Measurements from ENCODE around the gene ADARB2.

ADARB2 gene

GRCh38 chr10:1686491-1686749 lies 50.9 kb downstream of the ADARB2 start:
- ATAC-seq (ENCODE audit: low read depth): no peak
- peaks cover 5% of the 10 kb centered on the region for H3K27me3 ChIP-seq (ENCODE audit: insufficient read depth, poor library complexity, severe bottlenecking)
- no peak for TF ChIP-seq CTCF (IDR thresholded peaks at IDR 0.05; ENCODE audit: poor library complexity, severe bottlenecking)
- DNase-seq (ENCODE audit: low spot score): no peak
- no peaks in the 10 kb centered on the region for H3K4me1 ChIP-seq (ENCODE audit: insufficient read depth, poor library complexity, severe bottlenecking)
- no peaks in the 10 kb centered on the region for H3K36me3 ChIP-seq (ENCODE audit: low read depth)
- H3K9me3 ChIP-seq (ENCODE audit: severe bottlenecking): no peaks in the 10 kb centered on the region
- no peak overlapping the region for H3K27ac ChIP-seq (ENCODE audit: poor library complexity, severe bottlenecking)
- no peak overlapping the region for H3K4me3 ChIP-seq (ENCODE audit: severe bottlenecking)

- peaks cover 5% of the 10 kb centered on the region for H3K27me3 ChIP-seq (ENCODE audit: insufficient read depth, poor library complexity, severe bottlenecking)
- H3K9me3 ChIP-seq (ENCODE audit: severe bottlenecking): no peaks in the 10 kb centered on the region
- H3K36me3 ChIP-seq (ENCODE audit: low read depth): no peaks in the 10 kb centered on the region
- ATAC-seq (ENCODE audit: low read depth) (no peak), DNase-seq (ENCODE audit: low spot score) (no peak)
- no peak for TF ChIP-seq CTCF (IDR thresholded peaks at IDR 0.05; ENCODE audit: poor library complexity, severe bottlenecking)
- no peaks in the 10 kb centered on the region for H3K4me1 ChIP-seq (ENCODE audit: insufficient read depth, poor library complexity, severe bottlenecking)
- H3K4me3 ChIP-seq (ENCODE audit: severe bottlenecking): no peak overlapping the region
- no peak overlapping the region for H3K27ac ChIP-seq (ENCODE audit: poor library complexity, severe bottlenecking)
These were observed 51.4 kb downstream of the ADARB2 start for GRCh38 chr10:1685699-1686490.

- no peak for ATAC-seq (ENCODE audit: low read depth)
- peaks cover 5% of the 10 kb centered on the region for H3K27me3 ChIP-seq (ENCODE audit: insufficient read depth, poor library complexity, severe bottlenecking)
- no peak overlapping the region for H3K4me3 ChIP-seq (ENCODE audit: severe bottlenecking)
- no peak for TF ChIP-seq CTCF (IDR thresholded peaks at IDR 0.05; ENCODE audit: poor library complexity, severe bottlenecking)
- no peaks in the 10 kb centered on the region for H3K36me3 ChIP-seq (ENCODE audit: low read depth)
- no peaks in the 10 kb centered on the region for H3K9me3 ChIP-seq (ENCODE audit: severe bottlenecking)
- no peak for DNase-seq (ENCODE audit: low spot score)
- no peak overlapping the region for H3K27ac ChIP-seq (ENCODE audit: poor library complexity, severe bottlenecking)
- H3K4me1 ChIP-seq (ENCODE audit: insufficient read depth, poor library complexity, severe bottlenecking): no peaks in the 10 kb centered on the region
These were observed 52.3 kb downstream of the ADARB2 start for GRCh38 chr10:1684991-1685390.

- DNase-seq (ENCODE audit: low spot score) (no peak), ATAC-seq (ENCODE audit: low read depth) (no peak)
- Histone ChIP-seq H3K36me3 (ENCODE audit: low read depth) (no peaks in the 10 kb centered on the region), H3K27ac (ENCODE audit: poor library complexity, severe bottlenecking) (no peak overlapping the region), H3K9me3 (ENCODE audit: severe bottlenecking) (no peaks in the 10 kb centered on the region), H3K27me3 (ENCODE audit: insufficient read depth, poor library complexity, severe bottlenecking) (no peaks in the 10 kb centered on the region), H3K4me1 (ENCODE audit: insufficient read depth, poor library complexity, severe bottlenecking) (no peaks in the 10 kb centered on the region), H3K4me3 (ENCODE audit: severe bottlenecking) (no peak overlapping the region)
- TF ChIP-seq CTCF (IDR thresholded peaks at IDR 0.05; ENCODE audit: poor library complexity, severe bottlenecking): no peak
These were observed 53.7 kb downstream of the ADARB2 start for GRCh38 chr10:1683649-1684048.

- H3K27ac ChIP-seq (ENCODE audit: poor library complexity, severe bottlenecking): no peak overlapping the region
- TF ChIP-seq CTCF (IDR thresholded peaks at IDR 0.05; ENCODE audit: poor library complexity, severe bottlenecking): no peak
- no peaks in the 10 kb centered on the region for H3K9me3 ChIP-seq (ENCODE audit: severe bottlenecking)
- H3K27me3 ChIP-seq (ENCODE audit: insufficient read depth, poor library complexity, severe bottlenecking): no peaks in the 10 kb centered on the region
- H3K4me1 ChIP-seq (ENCODE audit: insufficient read depth, poor library complexity, severe bottlenecking): no peaks in the 10 kb centered on the region
- DNase-seq (ENCODE audit: low spot score) (no peak), ATAC-seq (ENCODE audit: low read depth) (no peak)
- no peak overlapping the region for H3K4me3 ChIP-seq (ENCODE audit: severe bottlenecking)
- H3K36me3 ChIP-seq (ENCODE audit: low read depth): no peaks in the 10 kb centered on the region
These were observed 57.3 kb downstream of the ADARB2 start for GRCh38 chr10:1679821-1680650.

All from RWPE2 (cell line).